GM23338 (cell line): ENCODE data around the gene FBXL17. TPM values are rescaled to one million over a fixed set of nuclear protein-coding genes. Genes with fewer than 3 reads are reported as not detected.

Experiments used
- ATAC-seq: fragments of 200-7000 bp; cut with Tn5 transposase; 3 replicates; pipeline ENCODE4 v1.9.1; 2020
- DNase-seq: peaks from one replicate; pipeline ENCODE4 v3.0.0-alpha.2; 2015; ENCODE audit warnings: low spot score
- H2AFZ ChIP-seq: fragments of 200-600 bp; sonication (generic); 2 replicates; pipeline ENCODE4 v1.8.0; 2016; ENCODE audit warnings: antibody characterized with exemption, mild to moderate bottlenecking, moderate library complexity
- H3F3A ChIP-seq: fragments of 200-600 bp; sonication (generic); replicated peaks from 2 replicates; pipeline ENCODE4 v1.8.0; 2017; ENCODE audit warnings: antibody characterized with exemption, mixed run types, low read depth
- H3K27ac ChIP-seq: fragments of 200-600 bp; sonication (generic); 2 replicates; pipeline ENCODE4 v1.6.1; 2016; ENCODE audit warnings: low read depth
- H3K27me3 ChIP-seq: fragments of 200-600 bp; sonication (generic); 2 replicates; pipeline ENCODE4 v1.8.0; 2016; ENCODE audit warnings: mild to moderate bottlenecking, mixed run types, moderate library complexity; ENCODE audit not compliant: insufficient read depth
- H3K36me3 ChIP-seq: fragments of 200-600 bp; sonication (generic); 2 replicates; pipeline ENCODE4 v1.8.0; 2016; ENCODE audit warnings: mild to moderate bottlenecking; ENCODE audit not compliant: insufficient read depth
- H3K4me1 ChIP-seq: fragments of 200-600 bp; sonication (generic); 2 replicates; pipeline ENCODE4 v1.8.0; 2016; ENCODE audit warnings: mild to moderate bottlenecking, moderate library complexity; ENCODE audit not compliant: insufficient read depth
- H3K4me2 ChIP-seq: fragments of 200-600 bp; sonication (generic); 2 replicates; pipeline ENCODE4 v1.7.1; 2017; ENCODE audit warnings: mixed run types
- H3K4me3 ChIP-seq: fragments of 200-600 bp; sonication (generic); 2 replicates; pipeline ENCODE4 v1.6.1; 2016; ENCODE audit warnings: mixed run types
- H3K79me2 ChIP-seq: fragments of 200-600 bp; sonication (generic); replicated peaks from 2 replicates; pipeline ENCODE4 v1.8.0; 2017; ENCODE audit warnings: mild to moderate bottlenecking; ENCODE audit not compliant: insufficient read depth
- H3K9me2 ChIP-seq: fragments of 200-600 bp; sonication (generic); 2 replicates; pipeline ENCODE4 v1.8.0; 2017; ENCODE audit not compliant: insufficient read depth
- H4K20me1 ChIP-seq: fragments of 200-600 bp; sonication (generic); replicated peaks from 2 replicates; pipeline ENCODE4 v1.8.0; 2017; ENCODE audit warnings: mild to moderate bottlenecking; ENCODE audit not compliant: insufficient read depth
- H3K27ac Mint-ChIP-seq: 2 replicates; pipeline ENCODE4 v1.8.0; 2020; ENCODE audit warnings: inconsistent platforms, mild to moderate bottlenecking, moderate library complexity, mixed read lengths
- H3K27me3 Mint-ChIP-seq: 3 replicates; pipeline ENCODE4 v1.8.0; 2022; ENCODE audit warnings: low read depth, mild to moderate bottlenecking, moderate library complexity, mixed read lengths, inconsistent platforms; ENCODE audit not compliant: insufficient read depth, poor library complexity
- H3K36me3 Mint-ChIP-seq: 3 replicates; pipeline ENCODE4 v1.8.0; 2021; ENCODE audit warnings: low read depth, mild to moderate bottlenecking, inconsistent platforms, moderate library complexity, mixed read lengths
- H3K4me1 Mint-ChIP-seq: 3 replicates; pipeline ENCODE4 v1.8.0; 2020; ENCODE audit warnings: mild to moderate bottlenecking, inconsistent platforms, mixed read lengths
- H3K4me3 Mint-ChIP-seq: 3 replicates; pipeline ENCODE4 v1.8.0; 2021; ENCODE audit warnings: moderate library complexity, mild to moderate bottlenecking, inconsistent platforms, mixed read lengths
- H3K9me3 Mint-ChIP-seq: 3 replicates; pipeline ENCODE4 v1.8.0; 2020; ENCODE audit warnings: moderate library complexity, mild to moderate bottlenecking, inconsistent platforms, mixed read lengths
- CREB1 ChIP-seq: fragments of 250-450 bp; sonication (Bioruptor Pico); IDR thresholded peaks from 2 replicates; pipeline ENCODE4 v1.5.0; 2020; ENCODE audit warnings: low read depth, mild to moderate bottlenecking, moderate library complexity
- CTCF ChIP-seq, 2 experiments: fragments of 200-600 bp in 1 of 2; sonication (generic) in 1 of 2; conservative IDR thresholded peaks; 2 replicates each; pipeline versions ENCODE4 v1.5.1 to v1.6.1; 2016 to 2017; ENCODE audit warnings: antibody characterized with exemption in 2 of 2, low read depth in 2 of 2, mild to moderate bottlenecking in 2 of 2, moderate library complexity in 1 of 2
- ETS1 ChIP-seq: IDR thresholded peaks from 2 replicates; pipeline ENCODE4 v1.6.1; 2016; ENCODE audit warnings: antibody characterized with exemption
- EZH2 ChIP-seq: fragments of 200-600 bp; sonication (generic); IDR thresholded peaks from one replicate; pipeline ENCODE4 v1.8.0; 2017; ENCODE audit warnings: antibody characterized with exemption, mild to moderate bottlenecking, low read depth; ENCODE audit not compliant: unreplicated experiment
- EZH2phosphoT487 ChIP-seq: fragments of 200-600 bp; sonication (generic); IDR thresholded peaks from one replicate; pipeline ENCODE4 v1.8.1; 2018; ENCODE audit warnings: antibody characterized with exemption; ENCODE audit not compliant: unreplicated experiment
- JUNB ChIP-seq: IDR thresholded peaks from one replicate; pipeline ENCODE4 v1.6.1; 2016; ENCODE audit warnings: antibody characterized with exemption; ENCODE audit not compliant: unreplicated experiment
- NANOG ChIP-seq: IDR thresholded peaks from 2 replicates; pipeline ENCODE4 v1.6.1; 2016; ENCODE audit warnings: antibody characterized with exemption, borderline replicate concordance
- POLR2AphosphoS5 ChIP-seq: IDR thresholded peaks from 2 replicates; pipeline ENCODE4 v1.6.1; 2016; ENCODE audit warnings: antibody characterized with exemption, low read depth
- STAT1 ChIP-seq: IDR thresholded peaks from one replicate; pipeline ENCODE4 v1.6.1; 2016; ENCODE audit warnings: antibody characterized with exemption; ENCODE audit not compliant: unreplicated experiment
- ZNF331 ChIP-seq: fragments of 250-450 bp; sonication (Bioruptor Pico); IDR thresholded peaks from 2 replicates; pipeline ENCODE4 v1.5.0; 2020; ENCODE audit warnings: low read depth, mild to moderate bottlenecking, moderate library complexity
- polyA plus RNA-seq: library from polyadenylated mRNA; unstranded; fragments of >200 nt; fragmentation: Nextera tagmentation; extraction: Ambion mirVana; gene quantifications from 2 replicates; pipeline ENCODE4 v1.2.1, GENCODE V29; 2016
- total RNA-seq: library from RNA; depleted of rRNA; stranded (reverse); fragments of >200 nt; shearing (Covaris generic); gene quantifications from 2 replicates; pipeline ENCODE4 v1.2.3, GENCODE V29; 2014
- TF ChIP-seq, protein P1 (sequence below): fragments of 250-450 bp; sonication (Bioruptor Pico); IDR thresholded peaks from 2 replicates; pipeline ENCODE4 v1.5.0; 2020; ENCODE audit warnings: mild to moderate bottlenecking, moderate library complexity

Gene FBXL17
- total and polyA plus RNA-seq, 2 experiments from 2014 or later = 2.0 to 2.7 TPM

GRCh38 chr5:108111736-108112135 is 270.2 kb downstream of the FBXL17 start:
- no peak overlapping the region for H2AFZ ChIP-seq
- Mint-ChIP-seq H3K27me3 (peaks cover 2% of the 10 kb centered on the region), H3K4me3 (no peak overlapping the region)

More at GRCh38 chr5:108111736-108112135, 270.2 kb downstream of the FBXL17 start:
- TF ChIP-seq POLR2AphosphoS5 (no peak), NANOG (no peak), ZNF331 (CRISPR knock-in tag) (no peak), EZH2 (no peak), STAT1 (no peak), CTCF (conservative IDR thresholded peaks at IDR 0.05; ENCODE audit: low read depth in 2 of 2) (no peak), JUNB (no peak), CREB1 (CRISPR knock-in tag) (no peak), ETS1 (no peak), EZH2phosphoT487 (no peak)
- TF ChIP-seq, protein P1, sequence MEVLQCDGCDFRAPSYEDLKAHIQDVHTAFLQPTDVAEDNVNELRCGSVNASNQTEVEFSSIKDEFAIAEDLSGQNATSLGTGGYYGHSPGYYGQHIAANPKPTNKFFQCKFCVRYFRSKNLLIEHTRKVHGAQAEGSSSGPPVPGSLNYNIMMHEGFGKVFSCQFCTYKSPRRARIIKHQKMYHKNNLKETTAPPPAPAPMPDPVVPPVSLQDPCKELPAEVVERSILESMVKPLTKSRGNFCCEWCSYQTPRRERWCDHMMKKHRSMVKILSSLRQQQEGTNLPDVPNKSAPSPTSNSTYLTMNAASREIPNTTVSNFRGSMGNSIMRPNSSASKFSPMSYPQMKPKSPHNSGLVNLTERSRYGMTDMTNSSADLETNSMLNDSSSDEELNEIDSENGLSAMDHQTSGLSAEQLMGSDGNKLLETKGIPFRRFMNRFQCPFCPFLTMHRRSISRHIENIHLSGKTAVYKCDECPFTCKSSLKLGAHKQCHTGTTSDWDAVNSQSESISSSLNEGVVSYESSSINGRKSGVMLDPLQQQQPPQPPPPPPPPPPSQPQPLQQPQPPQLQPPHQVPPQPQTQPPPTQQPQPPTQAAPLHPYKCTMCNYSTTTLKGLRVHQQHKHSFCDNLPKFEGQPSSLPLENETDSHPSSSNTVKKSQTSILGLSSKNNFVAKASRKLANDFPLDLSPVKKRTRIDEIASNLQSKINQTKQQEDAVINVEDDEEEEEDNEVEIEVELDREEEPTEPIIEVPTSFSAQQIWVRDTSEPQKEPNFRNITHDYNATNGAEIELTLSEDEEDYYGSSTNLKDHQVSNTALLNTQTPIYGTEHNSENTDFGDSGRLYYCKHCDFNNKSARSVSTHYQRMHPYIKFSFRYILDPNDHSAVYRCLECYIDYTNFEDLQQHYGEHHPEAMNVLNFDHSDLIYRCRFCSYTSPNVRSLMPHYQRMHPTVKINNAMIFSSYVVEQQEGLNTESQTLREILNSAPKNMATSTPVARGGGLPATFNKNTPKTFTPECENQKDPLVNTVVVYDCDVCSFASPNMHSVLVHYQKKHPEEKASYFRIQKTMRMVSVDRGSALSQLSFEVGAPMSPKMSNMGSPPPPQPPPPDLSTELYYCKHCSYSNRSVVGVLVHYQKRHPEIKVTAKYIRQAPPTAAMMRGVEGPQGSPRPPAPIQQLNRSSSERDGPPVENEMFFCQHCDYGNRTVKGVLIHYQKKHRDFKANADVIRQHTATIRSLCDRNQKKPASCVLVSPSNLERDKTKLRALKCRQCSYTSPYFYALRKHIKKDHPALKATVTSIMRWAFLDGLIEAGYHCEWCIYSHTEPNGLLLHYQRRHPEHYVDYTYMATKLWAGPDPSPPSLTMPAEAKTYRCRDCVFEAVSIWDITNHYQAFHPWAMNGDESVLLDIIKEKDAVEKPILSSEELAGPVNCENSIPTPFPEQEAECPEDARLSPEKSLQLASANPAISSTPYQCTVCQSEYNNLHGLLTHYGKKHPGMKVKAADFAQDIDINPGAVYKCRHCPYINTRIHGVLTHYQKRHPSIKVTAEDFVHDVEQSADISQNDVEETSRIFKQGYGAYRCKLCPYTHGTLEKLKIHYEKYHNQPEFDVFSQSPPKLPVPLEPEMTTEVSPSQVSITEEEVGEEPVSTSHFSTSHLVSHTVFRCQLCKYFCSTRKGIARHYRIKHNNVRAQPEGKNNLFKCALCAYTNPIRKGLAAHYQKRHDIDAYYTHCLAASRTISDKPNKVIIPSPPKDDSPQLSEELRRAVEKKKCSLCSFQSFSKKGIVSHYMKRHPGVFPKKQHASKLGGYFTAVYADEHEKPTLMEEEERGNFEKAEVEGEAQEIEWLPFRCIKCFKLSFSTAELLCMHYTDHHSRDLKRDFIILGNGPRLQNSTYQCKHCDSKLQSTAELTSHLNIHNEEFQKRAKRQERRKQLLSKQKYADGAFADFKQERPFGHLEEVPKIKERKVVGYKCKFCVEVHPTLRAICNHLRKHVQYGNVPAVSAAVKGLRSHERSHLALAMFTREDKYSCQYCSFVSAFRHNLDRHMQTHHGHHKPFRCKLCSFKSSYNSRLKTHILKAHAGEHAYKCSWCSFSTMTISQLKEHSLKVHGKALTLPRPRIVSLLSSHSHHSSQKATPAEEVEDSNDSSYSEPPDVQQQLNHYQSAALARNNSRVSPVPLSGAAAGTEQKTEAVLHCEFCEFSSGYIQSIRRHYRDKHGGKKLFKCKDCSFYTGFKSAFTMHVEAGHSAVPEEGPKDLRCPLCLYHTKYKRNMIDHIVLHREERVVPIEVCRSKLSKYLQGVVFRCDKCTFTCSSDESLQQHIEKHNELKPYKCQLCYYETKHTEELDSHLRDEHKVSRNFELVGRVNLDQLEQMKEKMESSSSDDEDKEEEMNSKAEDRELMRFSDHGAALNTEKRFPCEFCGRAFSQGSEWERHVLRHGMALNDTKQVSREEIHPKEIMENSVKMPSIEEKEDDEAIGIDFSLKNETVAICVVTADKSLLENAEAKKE (CRISPR knock-in tag) = no peak
- H3K27ac ChIP-seq = no peak overlapping the region
- H4K20me1 ChIP-seq = no peaks in the 10 kb centered on the region
- no peak overlapping the region for H3K4me3 ChIP-seq
- H3K27me3 ChIP-seq = no peaks in the 10 kb centered on the region
- DNase-seq (no peak), ATAC-seq (no peak)
- H3K9me3 Mint-ChIP-seq = peaks cover 4% of the 10 kb centered on the region; the same call in 1 of the 3 replicates
- peaks cover 10% of the 10 kb centered on the region; the same call in 1 of the 2 replicates for H3K4me1 ChIP-seq
- H3K36me3 Mint-ChIP-seq = peaks cover 9% of the 10 kb centered on the region
- no peaks in the 10 kb centered on the region for H3F3A ChIP-seq
- no peaks in the 10 kb centered on the region for H3K36me3 ChIP-seq
- H3K4me2 ChIP-seq = no peak overlapping the region
- no peak overlapping the region; the same call in 1 of the 2 replicates for H3K27ac Mint-ChIP-seq
- peaks cover 16% of the 10 kb centered on the region for H3K4me1 Mint-ChIP-seq
- H3K79me2 ChIP-seq = no peaks in the 10 kb centered on the region
- no peaks in the 10 kb centered on the region for H3K9me2 ChIP-seq
